HuH-7.5 (cell line): Measurements from ENCODE around the gene TBL2.
"Not testable (repeated sequence)": the region's sequence is repeated elsewhere in the genome, so short reads cannot be mapped to it uniquely, and the experiment has no call there.

Experiments used
- DNase-seq: peaks from one replicate; pipeline ENCODE4 v3.0.0; 2011; ENCODE audit warnings: low spot score

TBL2 gene, protein sequence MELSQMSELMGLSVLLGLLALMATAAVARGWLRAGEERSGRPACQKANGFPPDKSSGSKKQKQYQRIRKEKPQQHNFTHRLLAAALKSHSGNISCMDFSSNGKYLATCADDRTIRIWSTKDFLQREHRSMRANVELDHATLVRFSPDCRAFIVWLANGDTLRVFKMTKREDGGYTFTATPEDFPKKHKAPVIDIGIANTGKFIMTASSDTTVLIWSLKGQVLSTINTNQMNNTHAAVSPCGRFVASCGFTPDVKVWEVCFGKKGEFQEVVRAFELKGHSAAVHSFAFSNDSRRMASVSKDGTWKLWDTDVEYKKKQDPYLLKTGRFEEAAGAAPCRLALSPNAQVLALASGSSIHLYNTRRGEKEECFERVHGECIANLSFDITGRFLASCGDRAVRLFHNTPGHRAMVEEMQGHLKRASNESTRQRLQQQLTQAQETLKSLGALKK

GRCh38 chr7:73578342-73579128 is at the start of gene TBL2:
Gene TBL2, minus strand, starts transcription at chr7:73578579. Its CDS starts 30 bp downstream, at chr7:73578549.
- peak; percentile 90 for DNase-seq

- no peak for DNase-seq
Observed at GRCh38 chr7:73626814-73627213, 48.4 kb upstream of the TBL2 start.

- no peak for DNase-seq
Observed at GRCh38 chr7:73625276-73625675, 46.9 kb upstream of the TBL2 start.

GRCh38 chr7:73624669-73625001 is 46.3 kb upstream of the TBL2 start:
- no peak for DNase-seq

DNA sequence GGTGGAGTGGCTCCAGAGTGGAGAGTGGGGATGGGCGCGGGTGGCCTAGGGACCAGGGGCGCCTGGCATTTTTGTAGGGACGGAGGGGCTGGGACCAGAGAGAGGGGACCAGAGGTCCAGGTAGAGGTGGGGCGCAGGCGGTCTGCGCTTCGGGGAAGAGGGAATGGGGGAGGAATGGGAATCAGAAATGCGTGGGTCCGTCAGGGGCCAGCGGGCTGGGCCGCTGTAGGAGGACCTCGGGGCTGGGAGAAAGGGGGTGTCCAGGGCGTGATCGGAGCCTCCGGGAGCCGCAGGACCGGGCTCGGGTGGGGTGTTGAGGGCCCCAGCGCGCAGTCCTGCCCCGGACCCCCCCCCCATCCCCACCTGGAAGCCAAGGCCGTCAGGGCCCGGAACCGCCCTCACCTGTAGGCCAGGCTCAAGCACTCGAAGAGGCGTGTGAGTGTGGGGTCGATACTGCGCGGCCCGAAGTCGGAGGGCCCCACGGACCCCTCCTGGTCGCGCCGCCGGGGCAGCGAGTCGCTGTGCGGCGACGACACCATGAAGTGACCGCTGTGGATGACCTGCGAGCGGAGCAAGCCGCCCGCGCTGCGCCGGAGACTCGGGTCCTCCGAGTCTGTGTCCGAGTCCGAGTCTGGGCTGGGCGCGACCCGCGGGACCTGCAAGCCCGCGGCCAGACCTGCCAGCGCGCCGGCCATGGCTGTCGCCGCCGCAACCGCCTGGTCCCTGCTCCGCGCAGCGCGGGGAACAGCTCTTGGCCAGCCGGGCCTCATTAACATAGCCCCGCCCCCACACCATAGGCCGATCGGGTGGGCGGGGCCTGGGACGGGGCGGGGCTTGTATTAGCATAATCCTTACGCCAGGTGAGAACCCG is 45.7 kb upstream of the TBL2 start, which contains the start of gene MLXIPL:
Gene MLXIPL (minus strand): TSS at position 725 of the 871 bp plus-strand sequence. CDS start 30 bp downstream, at position 695.
- DNase-seq: peak; percentile 90

DNA sequence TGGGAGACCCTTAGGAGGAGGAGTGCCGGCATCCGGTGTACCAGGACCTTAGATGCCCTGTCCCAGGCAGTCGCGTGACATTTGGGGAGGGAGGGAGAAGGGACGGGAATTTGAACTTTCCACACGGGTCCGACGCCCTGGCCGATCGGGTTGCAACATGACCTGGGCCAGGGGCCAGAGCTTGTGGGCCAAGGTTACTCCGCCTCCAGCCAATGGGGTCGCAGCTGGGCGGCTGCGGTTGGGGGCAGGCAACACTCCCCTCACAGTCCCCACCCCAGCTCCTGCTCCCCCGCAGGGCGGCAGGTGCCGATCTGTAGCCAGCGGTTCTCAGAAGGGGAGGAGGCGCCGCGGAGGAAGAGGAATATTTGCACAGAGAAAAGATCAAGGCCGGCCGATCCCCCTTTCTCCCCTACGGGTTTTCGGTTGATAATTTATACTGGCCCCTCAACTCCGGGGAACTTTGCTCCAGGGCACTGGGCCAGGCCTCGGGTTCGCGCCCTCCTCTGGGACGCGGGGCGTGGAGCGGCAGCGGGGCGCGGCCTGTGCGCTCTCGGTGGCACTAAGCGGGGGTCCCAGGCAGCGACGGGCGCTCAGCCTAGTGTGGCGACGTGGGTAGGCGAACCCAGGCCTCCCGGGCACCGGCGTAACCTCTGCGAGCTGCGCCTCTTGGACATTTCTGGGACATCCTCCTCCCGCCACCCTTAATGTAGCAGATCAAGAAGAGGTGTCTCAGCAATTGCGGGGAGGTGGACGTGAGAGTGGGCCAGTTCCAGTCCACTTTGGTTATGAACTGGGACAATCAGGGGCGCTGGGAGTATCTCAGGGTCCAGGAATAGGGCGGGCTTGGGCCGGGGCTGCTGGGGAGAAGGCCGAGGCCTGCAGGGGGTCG is 44.8 kb upstream of the TBL2 start:
- peak; percentile 83 for DNase-seq

DNA sequence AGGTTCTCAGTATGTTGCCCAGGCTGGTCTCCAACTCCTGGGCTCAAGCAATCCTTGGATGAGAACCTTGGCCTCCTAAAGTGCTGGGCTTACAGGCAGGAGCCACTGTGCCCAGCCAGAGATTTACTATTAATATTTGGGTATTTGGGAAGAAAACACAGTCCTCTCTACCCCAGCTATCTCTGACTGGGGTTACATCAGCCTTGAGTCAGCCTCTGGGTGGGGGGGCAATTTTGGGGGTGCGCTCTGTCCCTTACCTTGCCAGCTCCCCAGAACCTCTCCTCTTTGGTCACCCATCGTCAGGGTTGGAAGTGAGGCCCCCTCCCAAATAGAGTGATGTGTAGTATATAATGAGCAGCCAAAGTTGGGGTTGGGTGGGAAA is 44.1 kb upstream of the TBL2 start:
- DNase-seq: no peak

GRCh38 chr7:73621168-73622063 is 43.0 kb upstream of the TBL2 start:
- DNase-seq: no peak

- DNase-seq: not testable (repeated sequence)
Observed at GRCh38 chr7:73619394-73619793, 41.0 kb upstream of the TBL2 start.

DNA sequence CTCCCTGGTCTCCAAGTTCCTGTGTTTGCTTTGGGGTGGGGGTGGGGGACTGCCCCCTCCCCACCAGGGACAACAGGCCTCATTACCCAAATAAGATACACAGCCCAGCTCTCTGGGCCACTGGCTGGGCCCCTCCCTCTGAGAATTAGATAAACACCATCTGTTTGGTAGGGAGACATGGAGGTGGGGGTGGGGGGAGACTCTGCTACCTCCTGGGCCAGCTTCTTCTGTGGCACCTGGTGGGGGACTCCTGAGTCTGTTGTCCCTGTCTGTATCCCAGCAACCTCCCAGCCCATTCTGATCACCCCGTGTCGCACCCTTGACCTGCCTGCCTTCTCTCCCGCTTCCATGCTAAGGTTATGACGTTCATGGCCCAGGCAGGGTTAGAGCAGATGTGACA is 40.2 kb upstream of the TBL2 start:
- no peak for DNase-seq

- DNase-seq: not testable (repeated sequence)
Observed at GRCh38 chr7:73617520-73617919, 39.1 kb upstream of the TBL2 start.

DNA sequence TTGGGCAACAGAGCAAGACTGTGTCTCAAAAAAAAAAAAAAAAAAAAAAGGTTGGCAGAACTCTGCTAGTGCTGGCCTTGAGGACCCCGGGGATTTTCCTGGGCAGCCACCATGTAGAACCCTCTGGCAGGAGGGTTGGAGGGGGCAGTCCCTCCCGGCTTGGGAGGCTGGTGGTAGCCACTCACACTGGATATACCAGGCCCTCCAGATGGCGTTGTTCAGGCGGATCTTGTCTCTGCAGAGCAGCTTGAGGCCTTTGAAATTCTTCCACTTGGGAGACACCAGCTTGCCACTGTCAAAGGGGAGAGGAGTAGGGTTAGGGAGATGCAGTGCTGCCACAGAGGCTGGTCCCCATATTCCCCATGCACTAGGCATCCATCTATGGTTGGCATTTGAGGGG is 37.5 kb upstream of the TBL2 start:
- no peak for DNase-seq

DNA sequence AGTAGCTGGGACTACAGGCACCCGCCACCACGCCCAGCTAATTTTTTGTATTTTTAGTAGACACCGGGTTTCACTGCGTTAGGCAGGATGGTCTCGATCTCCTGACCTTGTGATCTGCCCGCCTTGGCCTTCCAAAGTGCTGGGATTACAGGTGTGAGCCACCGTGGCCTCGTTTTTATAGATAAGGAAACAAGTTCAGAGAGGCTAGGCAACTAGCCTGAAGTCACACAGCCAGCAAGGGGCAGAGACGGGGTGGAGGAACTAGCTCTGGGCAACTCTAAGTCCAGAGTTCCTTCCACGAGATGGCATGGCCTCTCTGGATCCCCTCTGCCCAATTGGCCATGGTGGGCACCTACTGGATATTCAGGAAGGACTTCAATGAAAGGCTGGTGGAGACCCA is 36.6 kb upstream of the TBL2 start:
- not testable (repeated sequence) for DNase-seq

DNA sequence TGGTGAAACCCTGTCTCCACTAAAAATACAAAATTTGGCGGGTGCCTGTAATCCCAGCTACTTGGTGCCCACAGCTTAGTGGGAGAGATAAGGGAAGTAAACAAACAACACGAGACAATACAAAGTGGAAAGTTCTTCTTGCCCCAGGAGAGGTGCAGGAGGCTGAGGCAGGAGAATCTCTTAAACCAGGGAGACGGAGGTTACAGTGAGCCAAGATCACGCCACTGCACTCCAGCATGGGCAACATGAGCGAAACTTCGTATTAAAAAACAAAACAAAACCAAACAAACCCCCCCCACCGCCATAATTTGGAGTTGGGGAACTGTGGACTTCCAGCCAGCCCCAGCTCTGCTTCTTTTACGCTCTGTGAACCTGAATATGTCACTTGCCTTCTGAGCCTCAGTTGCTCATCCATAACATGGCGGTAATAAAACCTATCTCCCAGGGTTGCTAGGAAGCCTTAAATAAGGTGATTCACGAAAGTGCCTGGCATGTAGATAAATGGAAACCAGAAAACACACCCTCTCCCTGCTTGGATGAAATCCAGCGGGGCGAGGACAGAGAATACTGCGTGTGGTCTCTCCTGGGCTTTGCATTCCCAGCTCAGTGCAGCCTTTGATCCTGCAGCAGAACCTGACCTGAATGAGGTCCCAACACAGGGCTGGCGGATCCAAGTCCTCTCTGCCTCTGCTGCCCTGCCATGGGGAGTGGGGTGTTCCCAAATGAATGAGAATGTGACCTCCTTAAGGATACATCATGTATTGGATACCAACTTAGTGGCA is 35.8 kb upstream of the TBL2 start:
- no peak for DNase-seq

DNA sequence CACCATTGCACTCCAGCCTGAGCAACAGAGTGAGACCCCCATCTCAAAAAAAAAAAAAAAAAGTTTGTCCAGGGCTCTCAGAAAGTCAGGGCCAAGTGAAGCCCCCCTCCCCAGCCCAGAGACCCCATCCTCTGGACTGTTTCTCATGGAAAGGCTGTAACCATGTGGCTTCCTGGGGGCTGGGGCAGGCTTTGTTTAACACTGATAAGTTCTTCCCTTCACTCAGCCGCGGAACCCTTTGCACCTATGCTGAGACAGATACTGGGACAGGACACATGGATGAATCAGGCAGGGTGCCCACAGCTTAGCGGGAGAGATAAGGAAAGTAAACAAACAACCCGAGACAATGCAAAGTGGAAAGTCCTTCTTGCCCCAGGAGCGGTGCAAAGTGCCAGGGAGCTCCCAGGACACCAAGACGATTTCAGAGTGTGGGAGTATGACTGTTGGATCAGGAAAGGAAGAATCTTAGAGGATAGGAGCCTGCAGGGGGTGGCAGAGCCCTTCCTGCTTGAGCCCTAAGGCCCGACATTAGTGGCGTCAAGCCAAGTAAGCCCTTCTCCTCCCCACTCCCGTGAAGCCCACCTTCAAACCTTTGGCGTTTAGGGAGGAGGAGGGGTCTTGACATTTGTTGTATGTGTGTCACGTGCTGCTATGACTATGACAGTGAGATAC is 34.4 kb upstream of the TBL2 start:
- DNase-seq: peak; percentile 75

DNA sequence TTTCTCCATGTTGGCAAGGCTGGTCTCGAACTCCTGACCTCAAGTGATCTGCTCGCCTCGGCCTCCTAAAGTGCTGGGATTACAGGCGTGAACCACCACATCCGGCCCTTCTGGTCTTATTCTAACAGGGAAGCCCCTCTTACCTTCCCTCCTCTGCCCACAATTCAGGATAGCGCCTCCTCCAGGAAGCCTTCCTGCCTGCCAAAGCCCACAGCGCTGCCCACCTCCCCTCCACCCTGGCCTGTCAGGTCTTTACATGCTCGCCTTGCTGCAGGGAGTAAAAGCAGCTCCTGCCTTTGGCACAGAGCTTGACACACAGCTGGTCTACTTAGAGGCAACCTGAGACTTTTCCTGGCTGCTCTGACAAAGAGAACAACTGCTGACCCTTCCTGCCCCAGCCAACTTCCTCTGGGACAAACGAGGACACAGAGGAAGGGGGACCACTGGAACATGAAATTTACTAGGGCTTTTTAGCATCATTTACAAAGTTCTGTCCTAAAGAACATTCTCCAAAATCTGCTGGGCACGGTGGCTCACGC is 32.7 kb upstream of the TBL2 start:
- DNase-seq: no peak

- DNase-seq: no peak
Observed at GRCh38 chr7:73610105-73610504, 31.7 kb upstream of the TBL2 start.

- peak; percentile 19 for DNase-seq
Observed at GRCh38 chr7:73607692-73607983, 29.3 kb upstream of the TBL2 start.
